ENCODE measurements around the gene E4F1.

- TF ChIP-seq, protein P1, sequence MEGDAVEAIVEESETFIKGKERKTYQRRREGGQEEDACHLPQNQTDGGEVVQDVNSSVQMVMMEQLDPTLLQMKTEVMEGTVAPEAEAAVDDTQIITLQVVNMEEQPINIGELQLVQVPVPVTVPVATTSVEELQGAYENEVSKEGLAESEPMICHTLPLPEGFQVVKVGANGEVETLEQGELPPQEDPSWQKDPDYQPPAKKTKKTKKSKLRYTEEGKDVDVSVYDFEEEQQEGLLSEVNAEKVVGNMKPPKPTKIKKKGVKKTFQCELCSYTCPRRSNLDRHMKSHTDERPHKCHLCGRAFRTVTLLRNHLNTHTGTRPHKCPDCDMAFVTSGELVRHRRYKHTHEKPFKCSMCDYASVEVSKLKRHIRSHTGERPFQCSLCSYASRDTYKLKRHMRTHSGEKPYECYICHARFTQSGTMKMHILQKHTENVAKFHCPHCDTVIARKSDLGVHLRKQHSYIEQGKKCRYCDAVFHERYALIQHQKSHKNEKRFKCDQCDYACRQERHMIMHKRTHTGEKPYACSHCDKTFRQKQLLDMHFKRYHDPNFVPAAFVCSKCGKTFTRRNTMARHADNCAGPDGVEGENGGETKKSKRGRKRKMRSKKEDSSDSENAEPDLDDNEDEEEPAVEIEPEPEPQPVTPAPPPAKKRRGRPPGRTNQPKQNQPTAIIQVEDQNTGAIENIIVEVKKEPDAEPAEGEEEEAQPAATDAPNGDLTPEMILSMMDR (IDR thresholded peaks at IDR 0.05; ENCODE audit: extremely low read depth in 1 of 2, insufficient read depth in 1 of 2, low read depth in 1 of 2, low read length in 2 of 2): no peak
- TF ChIP-seq POLR2A (IDR thresholded peaks at IDR 0.05; ENCODE audit: low read depth, low read length) (no peak), GATA2 (IDR thresholded peaks at IDR 0.05; ENCODE audit: insufficient read depth, insufficient read length, low read depth, low read length) (no peak), MYC (IDR thresholded peaks at IDR 0.05; ENCODE audit: low read depth, low read length) (no peak), POLR2AphosphoS5 (IDR thresholded peaks at IDR 0.05; ENCODE audit: insufficient read depth, low read depth, low read length) (no peak), EZH2 (IDR thresholded peaks at IDR 0.05; ENCODE audit: borderline replicate concordance, low read depth, low read length, severe bottlenecking) (no peak), JUN (IDR thresholded peaks at IDR 0.05; ENCODE audit: borderline replicate concordance, insufficient read depth, insufficient read length, low read depth) (no peak), FOS (IDR thresholded peaks at IDR 0.05; ENCODE audit: borderline replicate concordance, insufficient read depth, low read length) (no peak)
- TF ChIP-seq, protein P2, sequence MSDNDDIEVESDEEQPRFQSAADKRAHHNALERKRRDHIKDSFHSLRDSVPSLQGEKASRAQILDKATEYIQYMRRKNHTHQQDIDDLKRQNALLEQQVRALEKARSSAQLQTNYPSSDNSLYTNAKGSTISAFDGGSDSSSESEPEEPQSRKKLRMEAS (IDR thresholded peaks at IDR 0.05; ENCODE audit: insufficient read depth, insufficient read length): no peak
Measured at GRCh38 chr16:2173916-2174315, 49.5 kb upstream of the E4F1 start.

All from endothelial cell of umbilical vein (primary cell).